ENCODE results near the gene PLN. TPM values are rescaled to one million over a fixed set of nuclear protein-coding genes. Genes with fewer than 3 reads are reported as not detected.

PLN gene
- total RNA-seq, 1 experiment from 2014 or later: not detected

GRCh38 chr6:118546164-118546879 is 1.8 kb upstream of the PLN start:
- Mint-ChIP-seq H3K4me3 (ENCODE audit: unreplicated experiment) (no peak overlapping the region), H3K4me1 (ENCODE audit: low read depth, unreplicated experiment) (no peaks in the 10 kb centered on the region), H3K36me3 (ENCODE audit: insufficient read depth, unreplicated experiment) (no peaks in the 10 kb centered on the region), H3K27ac (ENCODE audit: unreplicated experiment) (no peak overlapping the region), H3K27me3 (ENCODE audit: insufficient read depth, unreplicated experiment) (peaks cover 4% of the 10 kb centered on the region), H3K9me3 (ENCODE audit: unreplicated experiment) (no peaks in the 10 kb centered on the region)
- no peaks in the 10 kb centered on the region for H3K4me1 ChIP-seq
- DNase-seq: no peak
- H3K27me3 ChIP-seq (replicated peaks; ENCODE audit: control insufficient read depth, insufficient read depth, low read length): no peaks in the 10 kb centered on the region
- H3K9me3 ChIP-seq: no peaks in the 10 kb centered on the region
- no TSS peak for BruUV-seq (replicated peaks)
- no peaks in the 10 kb centered on the region for H3K36me3 ChIP-seq (ENCODE audit: control insufficient read depth, insufficient read depth, low read length)
- no peak for TF ChIP-seq CTCF (IDR thresholded peaks at IDR 0.05; ENCODE audit: insufficient read depth in 1 of 2, low read depth in 1 of 2, low read length in 1 of 2, severe bottlenecking in 1 of 2, unreplicated experiment in 1 of 2)
- H3K4me3 ChIP-seq (ENCODE audit: low read depth, low read length): no peak overlapping the region
- intact Hi-C loops (cut with micrococcal nuclease; ENCODE audit: unreplicated experiment): no loop called here
- CTCF ChIA-PET: interaction anchor here (0.7 kb wide), 1 partner anchor 260 kb away, joined by 3 read pairs; no protein-coding TSS in a partner anchor
- POLR2A ChIA-PET: no interaction called here

GRCh38 chr6:118546880-118547218 is 1.2 kb upstream of the PLN start:
- no peak overlapping the region for H3K27ac Mint-ChIP-seq (ENCODE audit: unreplicated experiment)
- intact Hi-C loops (cut with micrococcal nuclease; ENCODE audit: unreplicated experiment): no loop called here
- no peak overlapping the region for H3K4me3 ChIP-seq (ENCODE audit: low read depth, low read length)
- no peaks in the 10 kb centered on the region for H3K27me3 ChIP-seq (replicated peaks; ENCODE audit: control insufficient read depth, insufficient read depth, low read length)
- H3K36me3 ChIP-seq (ENCODE audit: control insufficient read depth, insufficient read depth, low read length): no peaks in the 10 kb centered on the region
- H3K4me3 Mint-ChIP-seq (ENCODE audit: unreplicated experiment): no peak overlapping the region
- H3K4me1 ChIP-seq: no peaks in the 10 kb centered on the region
- CTCF ChIA-PET: no interaction called here
- DNase-seq: no peak
- TF ChIP-seq CTCF (IDR thresholded peaks at IDR 0.05; ENCODE audit: insufficient read depth in 1 of 2, low read depth in 1 of 2, low read length in 1 of 2, severe bottlenecking in 1 of 2, unreplicated experiment in 1 of 2): no peak
- no peaks in the 10 kb centered on the region for H3K9me3 ChIP-seq
- POLR2A ChIA-PET: no interaction called here
- no TSS peak for BruUV-seq (replicated peaks)
- H3K27me3 Mint-ChIP-seq (ENCODE audit: insufficient read depth, unreplicated experiment): peaks cover 4% of the 10 kb centered on the region
- no peaks in the 10 kb centered on the region for H3K9me3 Mint-ChIP-seq (ENCODE audit: unreplicated experiment)
- no peaks in the 10 kb centered on the region for H3K4me1 Mint-ChIP-seq (ENCODE audit: low read depth, unreplicated experiment)
- H3K36me3 Mint-ChIP-seq (ENCODE audit: insufficient read depth, unreplicated experiment): no peaks in the 10 kb centered on the region

- Mint-ChIP-seq H3K36me3 (ENCODE audit: insufficient read depth, unreplicated experiment) (no peaks in the 10 kb centered on the region), H3K9me3 (ENCODE audit: unreplicated experiment) (no peaks in the 10 kb centered on the region), H3K4me3 (ENCODE audit: unreplicated experiment) (no peak overlapping the region), H3K27ac (ENCODE audit: unreplicated experiment) (no peak overlapping the region), H3K4me1 (ENCODE audit: low read depth, unreplicated experiment) (no peaks in the 10 kb centered on the region), H3K27me3 (ENCODE audit: insufficient read depth, unreplicated experiment) (peaks cover 4% of the 10 kb centered on the region)
- intact Hi-C loops (cut with micrococcal nuclease; ENCODE audit: unreplicated experiment): no loop called here
- Histone ChIP-seq H3K9me3 (no peaks in the 10 kb centered on the region), H3K4me1 (no peaks in the 10 kb centered on the region), H3K27me3 (replicated peaks; ENCODE audit: control insufficient read depth, insufficient read depth, low read length) (no peaks in the 10 kb centered on the region), H3K4me3 (ENCODE audit: low read depth, low read length) (no peak overlapping the region), H3K36me3 (ENCODE audit: control insufficient read depth, insufficient read depth, low read length) (no peaks in the 10 kb centered on the region)
- ChIA-PET CTCF (no interaction called here), POLR2A (no interaction called here)
- TF ChIP-seq CTCF (IDR thresholded peaks at IDR 0.05; ENCODE audit: insufficient read depth in 1 of 2, low read depth in 1 of 2, low read length in 1 of 2, severe bottlenecking in 1 of 2, unreplicated experiment in 1 of 2): no peak
- BruUV-seq (replicated peaks): no TSS peak
- no peak for DNase-seq
Measured at GRCh38 chr6:118548613-118549012, 517 bp downstream of the PLN start.

Measured in Caco-2 (cell line).